Effector CD4-positive, alpha-beta T cell (primary cell): ENCODE results near the gene OXER1.

ENCODE experiments used
- DNase-seq: peaks from one replicate; pipeline ENCODE4 v3.0.0-alpha.2; 2020

The OXER1 gene

GRCh38 chr2:42768706-42769256, 4.8 kb upstream of the OXER1 start:
- no peak for DNase-seq

GRCh38 chr2:42767899-42768705, 4.2 kb upstream of the OXER1 start:
- no peak for DNase-seq

DNA sequence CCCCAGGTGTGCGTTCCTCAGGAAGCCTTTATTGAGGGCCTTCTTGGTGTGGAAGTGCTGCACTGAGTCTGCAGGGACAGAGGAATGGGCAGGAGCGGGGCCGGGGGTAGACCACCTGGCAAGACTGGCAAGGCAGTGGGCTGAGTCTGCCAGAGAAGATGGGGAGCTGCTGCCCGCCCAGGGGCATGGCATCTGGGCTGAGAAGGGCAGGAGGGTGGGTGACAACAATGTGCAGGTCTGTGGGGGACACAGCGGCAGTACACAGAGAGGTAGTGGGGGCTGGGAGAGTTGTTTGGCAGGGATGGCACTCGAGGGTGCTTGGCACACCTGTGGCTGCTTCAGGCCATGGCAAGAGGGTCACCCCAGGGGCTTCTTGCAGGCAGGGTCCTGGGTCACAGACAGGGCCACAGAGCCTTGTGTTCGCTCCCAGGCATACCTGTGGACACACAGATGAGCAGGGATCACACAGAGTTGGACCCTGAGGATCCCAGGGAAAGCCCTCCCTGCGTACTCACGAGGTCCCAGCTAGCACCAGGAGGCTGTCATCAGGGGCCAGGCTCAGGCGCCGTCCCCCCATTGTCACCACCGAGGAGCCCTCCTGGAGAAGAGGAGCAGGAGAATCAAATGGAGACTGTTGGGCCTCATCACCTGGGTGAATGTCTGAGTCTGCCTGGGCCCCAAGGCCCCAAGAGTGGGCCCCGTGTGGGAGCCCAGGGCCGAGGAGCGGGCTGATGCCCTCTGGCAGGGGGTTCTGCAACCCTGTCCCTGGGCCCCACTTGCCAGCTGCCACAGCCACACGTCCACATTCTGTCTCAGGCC, 3.4 kb upstream of the OXER1 start:
- DNase-seq: no peak

GRCh38 chr2:42765686-42766085, 1.8 kb upstream of the OXER1 start:
- no peak for DNase-seq

DNA sequence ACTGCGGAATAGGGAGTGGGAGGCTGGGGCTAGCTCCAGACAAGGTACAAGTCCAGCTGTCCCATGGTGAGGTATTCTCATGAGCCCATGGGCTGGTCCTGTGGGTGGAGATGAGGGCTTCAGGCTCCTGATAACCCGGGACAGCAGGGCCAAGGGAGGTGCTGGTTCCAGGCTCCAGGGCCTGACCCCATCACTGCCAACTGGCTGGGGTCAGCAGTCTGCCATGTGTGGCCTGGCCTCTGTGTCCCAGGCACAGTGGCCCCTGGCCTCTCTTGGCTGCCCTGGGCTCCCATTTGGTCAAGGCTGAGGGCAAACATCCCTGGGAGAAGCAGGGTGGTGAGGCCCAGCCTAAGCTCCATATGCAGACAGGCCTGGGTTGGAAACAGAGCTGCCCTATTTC, 966 bp upstream of the OXER1 start:
- DNase-seq: no peak

- no peak for DNase-seq
These were observed 821 bp downstream of the OXER1 start for GRCh38 chr2:42762823-42763804.

DNA sequence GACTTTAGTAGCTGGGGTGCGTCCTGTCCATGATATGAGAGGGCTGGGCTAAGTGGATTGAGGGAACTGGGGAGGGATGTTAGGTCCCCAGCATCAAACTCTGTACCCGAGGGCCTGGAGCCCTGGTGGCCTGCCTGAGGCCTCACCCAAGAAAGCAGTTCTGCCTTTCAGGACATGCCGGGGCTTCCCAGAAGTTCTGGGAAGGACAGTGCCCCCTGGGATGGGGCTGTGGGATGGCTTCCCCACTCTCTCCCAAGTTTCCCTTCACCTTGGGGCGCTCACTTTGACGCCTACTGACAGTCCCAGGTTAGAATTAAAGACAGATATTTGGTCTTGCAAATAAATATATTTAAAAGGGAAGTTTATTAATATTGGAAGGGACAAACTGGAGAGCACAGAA, 1.8 kb downstream of the OXER1 start:
- no peak for DNase-seq

GRCh38 chr2:42761554-42761953, 2.4 kb downstream of the OXER1 start:
- DNase-seq: no peak

DNA sequence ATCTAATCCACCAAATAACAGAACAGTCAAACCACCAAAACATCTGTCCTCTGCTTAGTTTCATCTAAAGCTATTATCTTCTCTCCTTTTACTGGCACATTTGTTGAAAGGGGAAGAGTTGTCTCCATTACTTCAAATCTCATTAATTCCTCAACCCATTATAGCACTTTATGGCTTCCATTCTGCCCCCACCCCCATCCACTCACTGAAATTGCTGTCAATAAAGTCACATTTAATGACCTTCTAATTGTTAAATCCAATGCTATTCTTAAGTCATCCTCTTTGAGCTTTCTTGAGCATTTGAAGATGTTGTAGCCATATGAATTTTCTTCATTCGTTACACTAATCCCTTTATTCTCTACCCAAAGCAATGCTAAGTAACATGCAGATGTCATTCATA, 5.2 kb downstream of the OXER1 start:
- DNase-seq: no peak

- no peak for DNase-seq
These were observed 5.8 kb downstream of the OXER1 start for GRCh38 chr2:42757981-42758740.

DNA sequence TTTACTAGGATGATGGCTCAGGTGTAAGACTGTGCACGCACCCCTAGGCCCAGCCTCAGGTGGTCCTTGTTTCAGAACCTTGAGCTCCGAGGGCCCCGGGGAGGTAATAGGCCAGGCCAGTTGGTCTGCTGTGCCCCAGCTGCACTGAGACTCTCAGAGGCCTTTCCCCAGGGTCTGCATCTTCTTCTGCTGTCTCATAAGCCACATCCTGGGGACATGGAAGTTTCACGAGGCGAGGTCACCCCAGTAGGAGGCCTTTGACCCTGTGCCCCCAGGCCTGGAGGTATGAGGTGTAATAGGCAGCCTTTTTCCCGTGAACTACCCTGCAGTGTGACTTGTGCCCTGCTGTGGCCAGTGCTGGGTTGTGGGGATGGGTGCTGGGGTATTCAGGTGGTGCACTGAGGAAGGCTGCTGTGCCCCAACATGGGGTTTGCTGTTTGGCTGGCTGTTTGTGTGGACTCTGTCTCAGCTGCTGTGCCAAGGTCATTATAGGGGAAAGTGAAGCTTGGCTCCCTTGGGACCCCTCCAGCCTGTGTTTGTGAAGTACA, 6.9 kb downstream of the OXER1 start:
- no peak for DNase-seq

DNA sequence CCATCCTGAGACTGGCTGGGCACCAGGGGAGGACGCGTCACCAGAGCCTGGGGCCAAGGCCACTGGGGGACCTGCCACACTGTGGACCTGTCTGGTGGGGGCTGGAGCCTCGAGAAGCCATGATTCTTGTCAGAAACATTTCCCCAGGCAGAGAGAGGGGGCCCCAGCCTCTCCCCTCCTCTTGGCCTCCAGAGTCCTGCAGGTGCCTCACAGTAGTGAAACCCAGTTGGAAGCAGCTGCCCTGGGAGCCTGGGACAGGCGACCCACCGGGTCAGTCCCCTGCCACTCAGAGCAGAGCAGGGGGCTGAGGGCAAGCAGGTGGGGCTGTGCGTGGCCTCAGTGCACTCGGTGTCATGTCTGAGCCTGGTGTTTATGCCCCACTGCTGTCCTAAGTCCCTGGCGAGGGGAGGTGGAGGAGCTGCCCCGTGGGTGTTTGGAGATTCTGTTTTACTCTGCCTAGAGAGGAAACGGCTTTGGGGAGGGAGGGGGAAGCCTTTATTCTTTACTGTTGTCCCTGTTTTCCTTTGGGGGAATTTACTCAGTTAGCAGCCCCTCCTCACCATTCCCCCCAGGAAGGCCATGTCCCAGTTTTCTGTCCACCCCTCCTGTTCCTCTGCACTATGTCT, 7.7 kb downstream of the OXER1 start:
- no peak for DNase-seq

DNA sequence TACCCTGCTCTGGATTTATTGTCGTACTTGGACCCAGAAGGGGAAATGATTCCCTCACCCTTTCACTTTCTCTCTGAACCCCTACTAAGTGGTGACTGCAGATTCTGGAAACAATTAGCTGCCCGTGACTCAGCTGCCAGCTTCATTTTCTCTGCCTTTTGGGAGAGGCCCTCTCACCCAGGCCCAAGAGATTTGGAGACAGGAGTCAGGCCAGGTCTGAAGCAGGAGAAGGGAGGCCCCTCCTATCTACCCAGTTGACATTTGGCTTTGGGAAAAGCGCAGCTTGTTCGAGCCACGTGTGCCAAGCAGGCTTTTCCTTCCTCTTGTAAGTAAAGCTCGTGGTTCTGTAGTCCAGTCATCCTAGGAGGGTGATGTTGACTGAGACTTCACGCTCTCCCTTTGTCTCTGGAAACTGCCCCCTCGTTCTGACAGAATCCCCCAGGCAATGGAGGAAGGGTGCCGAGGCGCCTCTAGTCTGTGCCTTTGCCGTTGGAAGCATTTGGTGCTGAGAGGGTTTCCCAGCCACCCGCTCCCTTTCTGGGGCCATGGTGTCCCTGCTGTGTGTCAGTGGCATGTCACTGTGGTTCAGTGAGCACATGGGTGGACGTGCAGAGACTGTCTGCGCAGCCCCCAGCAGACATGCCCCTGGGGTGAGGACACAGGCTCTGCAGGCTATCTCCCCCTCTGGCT, 8.6 kb downstream of the OXER1 start:
- DNase-seq: no peak

DNA sequence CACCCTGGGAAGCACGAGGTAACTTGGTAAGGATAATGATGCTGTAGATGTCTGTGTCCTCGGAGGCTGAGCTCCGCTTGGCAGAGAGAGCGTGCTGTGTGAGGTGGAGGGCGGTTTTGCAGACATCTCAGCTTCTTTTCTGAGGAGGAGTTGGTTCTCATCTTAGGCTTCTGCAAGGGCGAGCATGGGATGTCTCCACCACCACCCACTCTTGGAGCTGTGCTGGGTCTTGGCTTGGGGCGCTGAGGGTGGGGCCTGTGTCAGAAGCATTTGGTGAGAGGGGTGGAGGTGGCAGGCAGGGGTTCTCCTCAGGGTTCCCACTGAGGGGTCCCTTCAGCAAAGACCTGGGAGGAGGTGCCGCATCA, 9.2 kb downstream of the OXER1 start:
- no peak for DNase-seq

DNA sequence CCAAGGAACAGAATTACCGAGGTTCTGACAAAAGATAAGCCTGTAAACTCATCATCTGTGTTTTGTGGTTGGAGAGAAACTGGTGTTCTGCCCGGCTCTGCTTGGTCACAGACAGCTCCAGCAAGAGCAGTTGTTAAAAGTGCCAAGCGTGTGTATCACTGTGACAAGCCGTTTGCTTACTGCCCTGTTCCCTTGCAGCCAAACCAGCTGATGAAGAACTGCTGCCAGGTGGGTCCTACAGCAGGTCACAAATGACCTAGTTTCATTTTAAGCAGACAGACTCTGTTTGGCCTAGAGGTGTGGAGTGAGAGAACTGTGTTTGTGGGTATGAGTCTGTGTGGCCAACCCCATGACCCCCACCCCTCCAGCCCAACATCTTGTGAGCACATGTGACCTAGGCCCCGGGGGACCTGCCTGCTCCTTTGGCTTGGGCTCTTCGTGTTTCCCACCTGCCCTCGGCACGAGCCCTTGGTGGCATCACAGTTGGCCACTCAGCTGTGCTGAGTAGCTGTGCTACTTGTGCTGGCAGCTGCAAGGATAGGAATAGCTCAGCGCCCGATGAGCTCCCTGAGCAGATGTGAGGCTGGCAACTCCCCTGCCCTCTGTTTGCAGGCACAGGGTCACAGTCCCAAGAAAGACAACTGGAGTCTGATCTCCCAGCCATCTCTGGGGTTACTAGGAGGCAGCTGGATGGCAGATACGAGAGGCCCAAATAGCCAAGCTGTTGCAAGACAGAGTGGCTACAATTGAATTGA, 9.7 kb downstream of the OXER1 start:
- no peak for DNase-seq

DNA sequence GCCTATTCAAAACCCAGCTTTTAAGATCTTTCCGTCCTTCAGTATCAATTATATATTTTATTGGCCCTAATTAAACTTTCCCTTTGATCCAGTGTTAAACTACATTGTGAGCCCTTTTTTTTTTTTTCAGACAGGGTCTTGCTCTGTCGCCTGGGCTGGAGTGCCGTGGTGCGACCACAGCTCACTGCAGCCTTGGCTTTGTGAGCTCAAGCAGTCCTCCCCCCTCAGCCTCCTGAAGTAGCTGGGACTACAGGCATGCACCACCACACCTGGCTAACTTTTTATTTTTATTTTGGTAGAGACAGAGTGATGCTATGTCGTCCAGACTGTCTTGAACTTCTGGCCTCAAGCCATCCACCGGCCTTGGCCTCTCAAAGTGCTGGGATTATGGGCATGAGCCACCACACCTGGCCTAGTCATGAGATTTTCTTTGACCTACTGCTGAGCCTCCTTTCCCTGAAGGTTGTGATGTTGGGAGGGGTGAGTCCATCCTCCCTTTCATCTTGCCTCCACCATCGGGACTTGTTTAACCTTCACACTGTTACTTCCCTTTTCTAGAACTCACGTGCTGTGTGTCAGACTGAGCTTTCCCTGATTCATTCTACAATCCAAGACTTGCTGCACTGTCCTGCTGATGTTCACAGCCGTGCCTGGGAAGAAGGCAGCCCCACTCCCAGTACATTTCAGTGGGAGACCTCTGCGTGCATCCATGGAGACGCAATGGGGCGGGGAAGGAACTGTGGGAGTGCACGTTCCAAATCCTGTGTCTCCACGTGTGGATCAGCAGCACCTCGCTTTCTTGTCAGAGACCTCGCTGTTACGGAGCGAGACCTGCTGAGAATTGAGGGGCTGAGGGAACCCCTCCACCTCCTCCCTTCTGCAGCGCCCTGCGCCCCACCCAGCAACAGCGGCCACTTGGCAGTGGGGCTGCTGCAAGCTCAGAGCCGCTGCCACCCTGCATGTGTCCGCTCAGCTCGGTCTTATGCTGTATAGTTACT, 10.8 kb downstream of the OXER1 start:
- no peak for DNase-seq

- DNase-seq: no peak
These were observed 11.6 kb downstream of the OXER1 start for GRCh38 chr2:42752314-42752713.

DNA sequence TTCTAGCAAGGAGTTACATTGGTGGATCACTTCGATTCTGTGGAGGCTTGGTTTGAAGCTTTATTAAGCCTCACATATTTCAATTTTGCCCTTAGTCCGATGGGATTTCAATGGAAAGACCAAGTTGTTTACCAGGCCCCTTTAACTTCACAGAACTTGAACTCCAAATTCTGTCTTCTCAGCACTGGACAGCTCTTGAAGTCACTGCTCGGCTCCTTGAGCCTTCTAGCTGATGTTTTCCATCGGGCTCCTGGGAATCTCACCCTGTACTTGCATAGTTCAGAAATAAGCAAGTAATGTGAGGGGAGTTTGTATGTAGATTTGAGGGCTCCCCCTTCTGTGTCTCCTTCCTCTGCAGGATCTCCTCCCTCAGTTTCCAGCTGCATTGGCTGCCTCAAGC, 15.1 kb downstream of the OXER1 start:
- DNase-seq: no peak
